Fibroblast of peridontal ligament (primary cell): ENCODE data around the gene TMEM119.
"Not testable (repeated sequence)": the region's sequence is repeated elsewhere in the genome, so short reads cannot be mapped to it uniquely, and the experiment has no call there.

Experiments
- DNase-seq: peaks from one replicate; pipeline ENCODE4 v3.0.0-alpha.2; 2010; ENCODE audit errors: extremely low read depth

Gene TMEM119

GRCh38 chr12:108600702-108601007 is 2.8 kb upstream of the TMEM119 start:
- DNase-seq, result no peak

- no peak for DNase-seq
Observed at GRCh38 chr12:108599948-108600701, 2.2 kb upstream of the TMEM119 start.

GRCh38 chr12:108599541-108599940 is 1.7 kb upstream of the TMEM119 start:
- no peak for DNase-seq

GRCh38 chr12:108598553-108599250 is 818 bp upstream of the TMEM119 start:
- DNase-seq, result no peak

- no peak for DNase-seq
Observed at GRCh38 chr12:108596854-108597558, 878 bp downstream of the TMEM119 start.

GRCh38 chr12:108595711-108596647 is 1.9 kb downstream of the TMEM119 start:
- no peak for DNase-seq

GRCh38 chr12:108594960-108595710 is 2.7 kb downstream of the TMEM119 start:
- DNase-seq, result no peak

- no peak for DNase-seq
Observed at GRCh38 chr12:108594323-108594903, 3.5 kb downstream of the TMEM119 start.

GRCh38 chr12:108592033-108592909 is 5.6 kb downstream of the TMEM119 start:
- DNase-seq, result no peak

GRCh38 chr12:108591267-108591980 is 6.5 kb downstream of the TMEM119 start:
- DNase-seq, result no peak

- DNase-seq, result not testable (repeated sequence)
Observed at GRCh38 chr12:108590463-108590862, 7.4 kb downstream of the TMEM119 start.

GRCh38 chr12:108589840-108590229 is 8.0 kb downstream of the TMEM119 start:
- no peak for DNase-seq

- peak; percentile 50 for DNase-seq
Observed at GRCh38 chr12:108589028-108589839, 8.7 kb downstream of the TMEM119 start.

- no peak for DNase-seq
Observed at GRCh38 chr12:108587826-108588225, 10.1 kb downstream of the TMEM119 start.

- DNase-seq, result no peak
Observed at GRCh38 chr12:108586306-108586705, 11.6 kb downstream of the TMEM119 start.

- no peak for DNase-seq
Observed at GRCh38 chr12:108585864-108586263, 12.0 kb downstream of the TMEM119 start.

- no peak for DNase-seq
Observed at GRCh38 chr12:108584456-108585065, 13.3 kb downstream of the TMEM119 start.

- DNase-seq, result no peak
Observed at GRCh38 chr12:108583991-108584390, 13.9 kb downstream of the TMEM119 start.
